GM19468 (cell line): ENCODE results near the gene APOE.
"Not testable (repeated sequence)": the region's sequence is repeated elsewhere in the genome, so short reads cannot be mapped to it uniquely, and the experiment has no call there.

ENCODE experiments used
- ATAC-seq: cut with Tn5 transposase; IDR thresholded peaks from one replicate; pipeline ENCODE4 v1.9.1; 2021; ENCODE audit warnings: mild to moderate bottlenecking, moderate library complexity, moderate number of reproducible peaks; ENCODE audit not compliant: unreplicated experiment; ENCODE audit errors: extremely low read depth

APOE gene

GRCh38 chr19:44883922-44884321, 21.7 kb upstream of the APOE start:
- ATAC-seq: no peak

GRCh38 chr19:44884566-44884965, 21.0 kb upstream of the APOE start:
- no peak for ATAC-seq

GRCh38 chr19:44886141-44886540, 19.5 kb upstream of the APOE start:
- ATAC-seq: no peak

- no peak for ATAC-seq
Observed at GRCh38 chr19:44887648-44888047, 17.9 kb upstream of the APOE start.

- not testable (repeated sequence) for ATAC-seq
Observed at GRCh38 chr19:44888335-44888734, 17.3 kb upstream of the APOE start.

- ATAC-seq: no peak
Observed at GRCh38 chr19:44889830-44890365, 15.7 kb upstream of the APOE start.

- ATAC-seq: peak; percentile 65
Observed at GRCh38 chr19:44890366-44891015, 15.1 kb upstream of the APOE start.

GRCh38 chr19:44891016-44891882, 14.3 kb upstream of the APOE start, which contains the start of gene TOMM40:
TSS of gene TOMM40 (plus strand) at chr19:44891254. CDS start at chr19:44891416, 162 bp downstream.
- ATAC-seq: no peak

GRCh38 chr19:44892932-44893331, 12.7 kb upstream of the APOE start:
- ATAC-seq: no peak

- ATAC-seq: no peak
Observed at GRCh38 chr19:44893332-44894051, 12.1 kb upstream of the APOE start.

GRCh38 chr19:44894052-44894400, 11.6 kb upstream of the APOE start:
- ATAC-seq: no peak

GRCh38 chr19:44894946-44895345, 10.7 kb upstream of the APOE start:
- ATAC-seq: no peak

- no peak for ATAC-seq
Observed at GRCh38 chr19:44897835-44898234, 7.8 kb upstream of the APOE start.

GRCh38 chr19:44900328-44901244, 5.0 kb upstream of the APOE start:
- ATAC-seq: no peak

GRCh38 chr19:44903216-44903601, 2.4 kb upstream of the APOE start:
- ATAC-seq: no peak

- no peak for ATAC-seq
Observed at GRCh38 chr19:44903602-44904425, 1.8 kb upstream of the APOE start.

GRCh38 chr19:44904426-44904994, 1.1 kb upstream of the APOE start:
- ATAC-seq: no peak

- no peak for ATAC-seq
Observed at GRCh38 chr19:44907613-44908012, 2.0 kb downstream of the APOE start.
